GM12872 (cell line): Measurements from ENCODE around the gene MORF4L2.
A peak's percentile ranks its signal among the peaks of the same experiment; 100 is the strongest.

Experiments
- TF ChIP-seq, protein P1 (sequence below): IDR thresholded peaks from 3 replicates; pipeline ENCODE4 v1.5.1; 2011; ENCODE audit warnings: low read depth, mild to moderate bottlenecking, low read length, moderate library complexity; ENCODE audit not compliant: insufficient read depth

The MORF4L2 gene

DNA sequence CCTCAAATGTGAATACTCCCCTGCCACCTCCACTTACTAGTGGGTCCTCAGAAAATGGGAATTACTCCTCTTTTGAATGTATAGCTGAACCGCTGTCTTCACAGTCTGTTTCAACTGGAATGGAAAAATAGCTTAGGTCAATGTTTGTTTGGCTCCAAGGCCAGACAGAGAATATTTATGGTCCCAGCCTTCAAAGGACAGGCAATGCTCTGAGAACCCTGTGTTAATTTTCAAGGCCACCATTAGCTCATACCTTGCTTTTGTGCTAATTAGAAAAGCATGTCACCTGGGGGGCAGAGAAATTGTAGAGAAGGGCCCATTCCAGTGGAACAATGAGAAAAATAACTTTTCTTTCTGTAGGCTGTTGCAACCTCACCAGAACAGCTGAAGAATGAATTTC, 4.6 kb upstream of the MORF4L2 start:
- TF ChIP-seq, protein P1, sequence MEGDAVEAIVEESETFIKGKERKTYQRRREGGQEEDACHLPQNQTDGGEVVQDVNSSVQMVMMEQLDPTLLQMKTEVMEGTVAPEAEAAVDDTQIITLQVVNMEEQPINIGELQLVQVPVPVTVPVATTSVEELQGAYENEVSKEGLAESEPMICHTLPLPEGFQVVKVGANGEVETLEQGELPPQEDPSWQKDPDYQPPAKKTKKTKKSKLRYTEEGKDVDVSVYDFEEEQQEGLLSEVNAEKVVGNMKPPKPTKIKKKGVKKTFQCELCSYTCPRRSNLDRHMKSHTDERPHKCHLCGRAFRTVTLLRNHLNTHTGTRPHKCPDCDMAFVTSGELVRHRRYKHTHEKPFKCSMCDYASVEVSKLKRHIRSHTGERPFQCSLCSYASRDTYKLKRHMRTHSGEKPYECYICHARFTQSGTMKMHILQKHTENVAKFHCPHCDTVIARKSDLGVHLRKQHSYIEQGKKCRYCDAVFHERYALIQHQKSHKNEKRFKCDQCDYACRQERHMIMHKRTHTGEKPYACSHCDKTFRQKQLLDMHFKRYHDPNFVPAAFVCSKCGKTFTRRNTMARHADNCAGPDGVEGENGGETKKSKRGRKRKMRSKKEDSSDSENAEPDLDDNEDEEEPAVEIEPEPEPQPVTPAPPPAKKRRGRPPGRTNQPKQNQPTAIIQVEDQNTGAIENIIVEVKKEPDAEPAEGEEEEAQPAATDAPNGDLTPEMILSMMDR, result no peak

DNA sequence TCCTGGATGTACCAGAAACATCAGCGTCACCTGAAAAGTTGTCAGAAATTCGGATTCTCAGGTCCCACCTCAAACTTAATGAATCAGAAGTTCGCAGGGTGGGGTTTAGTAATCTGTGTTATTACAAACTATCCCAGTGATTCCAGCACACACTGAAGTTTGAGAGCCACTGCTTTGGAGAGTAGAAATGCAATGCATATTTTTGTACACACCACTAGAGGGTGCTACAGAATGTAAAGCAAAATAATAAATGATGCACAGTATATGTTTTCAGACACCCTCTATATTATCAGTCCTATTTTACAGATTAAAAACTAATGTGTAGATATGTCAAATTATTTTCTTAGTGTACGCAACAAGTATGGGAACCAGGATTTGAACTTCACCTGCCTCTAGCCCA, 2.4 kb upstream of the MORF4L2 start:
- TF ChIP-seq, protein P1, result peak; percentile 38; the same call in 2 of the 3 replicates

DNA sequence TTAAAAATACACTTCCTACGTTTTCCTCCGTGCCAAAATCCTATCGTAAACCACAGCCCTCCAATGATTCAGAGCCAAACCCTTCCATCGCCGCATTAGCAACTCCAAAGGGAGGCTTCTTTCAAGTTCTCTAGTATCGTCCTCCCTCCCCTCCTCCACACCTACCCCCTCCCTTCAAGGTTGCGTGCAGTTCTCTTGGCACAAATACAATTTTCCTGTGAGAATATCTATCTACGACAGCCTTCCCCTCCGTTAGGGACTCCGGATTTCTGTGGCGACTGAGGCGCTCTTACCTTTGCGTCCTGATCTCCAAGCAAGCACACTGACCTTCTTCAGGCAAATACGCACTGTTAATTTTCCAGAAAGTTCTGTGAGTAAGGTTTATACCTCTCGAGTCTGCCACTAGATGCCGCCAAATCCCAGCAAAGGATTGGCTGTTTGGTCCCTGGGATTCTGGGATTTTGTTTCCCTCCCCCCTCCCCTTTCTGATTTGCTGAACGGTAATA, 1.2 kb upstream of the MORF4L2 start:
- TF ChIP-seq, protein P1, result peak; percentile 69

DNA sequence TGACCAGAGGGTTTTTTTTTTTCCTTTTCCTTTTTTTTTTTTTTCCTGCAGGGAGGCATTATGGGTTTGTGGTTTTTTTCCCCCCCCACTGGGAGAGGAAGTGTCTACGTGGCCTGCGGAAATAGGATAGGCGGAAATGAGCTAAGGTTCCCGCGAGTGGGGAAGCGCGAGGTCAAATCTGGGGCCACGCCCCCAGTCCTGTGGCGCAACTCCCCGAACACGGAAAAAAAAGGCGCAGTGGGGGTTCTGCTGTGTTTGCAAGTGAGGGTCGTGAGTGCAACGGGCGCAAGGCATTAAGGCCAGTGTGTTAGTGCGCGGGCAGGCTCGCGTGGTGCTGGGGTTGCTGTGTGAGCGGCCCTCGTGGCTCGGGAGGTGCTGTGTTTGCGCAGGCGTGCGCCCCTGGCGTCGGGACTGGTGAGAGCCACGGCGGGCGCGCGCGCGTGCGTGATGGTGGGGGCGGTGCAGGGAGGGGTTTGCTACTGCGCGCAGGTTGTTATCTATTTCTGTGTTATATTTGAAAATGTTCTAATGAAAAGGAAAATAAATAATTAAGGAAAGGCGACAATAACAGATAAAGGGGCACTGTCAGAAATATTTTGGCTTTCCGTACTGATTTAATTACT, 685 bp upstream of the MORF4L2 start:
- TF ChIP-seq, protein P1, result peak; percentile 44; the same call in 2 of the 3 replicates

DNA sequence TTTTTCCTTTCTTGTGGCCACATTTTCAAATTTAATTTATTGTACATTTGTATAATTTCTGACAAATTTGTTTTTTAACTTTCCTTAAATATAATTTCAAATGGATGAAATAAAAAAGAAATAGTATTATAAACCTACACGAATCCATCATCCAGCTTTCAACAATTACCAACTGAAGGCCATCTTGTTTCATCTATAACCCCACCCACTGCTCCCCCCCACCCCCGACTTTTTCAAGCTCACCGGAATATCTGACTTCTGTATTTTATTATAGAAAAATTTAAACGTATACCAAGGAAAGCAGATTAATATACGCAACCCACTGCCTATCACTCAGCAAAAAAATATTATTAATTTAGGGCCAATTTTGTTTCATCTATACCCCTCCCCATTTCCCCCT, 1.1 kb downstream of the MORF4L2 start:
- TF ChIP-seq, protein P1, result no peak

DNA sequence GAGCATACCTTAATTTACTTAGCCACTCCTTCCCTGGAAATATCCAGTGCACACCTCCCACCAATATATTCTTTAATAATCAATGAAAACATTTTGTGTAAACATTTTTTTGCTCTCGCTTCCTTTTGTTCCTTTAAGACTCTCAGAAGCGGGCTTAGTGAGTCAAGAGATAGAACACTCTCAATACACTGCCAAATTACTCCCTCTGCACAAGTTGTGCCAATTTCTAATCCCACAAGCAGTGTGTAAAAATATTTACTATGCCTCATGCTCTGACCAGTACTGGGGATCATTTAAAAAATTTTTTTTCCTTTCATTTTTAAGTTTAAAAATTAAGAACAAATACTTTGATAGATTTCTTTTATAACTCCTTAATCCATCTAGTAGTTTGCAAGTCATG, 5.1 kb downstream of the MORF4L2 start:
- TF ChIP-seq, protein P1, result no peak

DNA sequence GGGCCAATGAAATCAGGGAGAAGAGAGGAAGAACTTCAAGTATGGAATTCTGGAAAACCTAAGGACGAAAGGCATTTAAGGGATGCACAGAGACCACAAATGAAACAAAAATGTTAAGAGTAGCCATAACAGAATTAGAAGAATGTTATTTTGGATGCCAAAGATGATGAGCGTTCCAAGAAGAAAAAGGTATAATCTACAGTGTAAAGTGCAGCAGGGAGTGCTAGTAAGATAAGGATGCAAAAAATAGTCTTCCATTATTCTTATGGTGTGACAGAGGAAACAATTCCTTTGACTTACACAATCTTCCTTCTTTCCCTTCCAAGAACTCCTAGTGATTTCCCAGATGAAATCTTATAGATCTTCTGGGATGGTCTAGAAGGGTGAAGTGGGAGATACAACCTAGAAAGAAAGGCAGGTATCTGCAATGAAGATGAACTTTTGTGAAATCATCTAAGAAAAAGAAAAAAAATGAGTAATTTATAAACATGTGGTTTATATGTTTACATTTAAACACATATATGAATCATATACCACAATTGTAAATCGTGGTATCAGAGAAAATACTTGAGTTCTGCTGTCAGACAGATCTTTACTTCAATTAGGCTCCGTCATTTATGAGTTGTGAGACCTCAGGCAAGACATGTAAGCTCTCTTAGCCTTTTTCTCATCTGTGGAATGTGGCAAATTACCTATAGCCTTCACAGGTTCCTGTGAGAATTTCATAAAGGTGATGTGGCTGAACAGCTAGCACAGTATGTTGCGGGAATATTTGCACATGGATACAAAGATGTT, 8.1 kb downstream of the MORF4L2 start:
- TF ChIP-seq, protein P1, result no peak
